Activated naive CD8-positive, alpha-beta T cell treated with anti-CD3 and anti-CD28 coated beads for 36 hours (primary cell): ENCODE results near the gene FOXD4L6. TPM values are rescaled to one million over a fixed set of nuclear protein-coding genes. Genes with fewer than 3 reads are reported as not detected.
"Not testable (repeated sequence)": the region's sequence is repeated elsewhere in the genome, so short reads cannot be mapped to it uniquely, and the experiment has no call there.

ENCODE experiments used
- DNase-seq: peaks from one replicate; pipeline ENCODE4 v3.0.0; 2021
- H3K27ac Mint-ChIP-seq: one replicate; pipeline ENCODE4 v1.8.0; 2022; ENCODE audit warnings: mild to moderate bottlenecking, moderate library complexity, mixed read lengths
- H3K27me3 Mint-ChIP-seq: one replicate; pipeline ENCODE4 v1.8.0; 2022; ENCODE audit warnings: mild to moderate bottlenecking, mixed read lengths
- H3K36me3 Mint-ChIP-seq: one replicate; pipeline ENCODE4 v1.8.0; 2021; ENCODE audit warnings: mild to moderate bottlenecking, mixed read lengths
- H3K4me1 Mint-ChIP-seq: one replicate; pipeline ENCODE4 v1.8.0; 2021; ENCODE audit warnings: mixed read lengths
- H3K4me3 Mint-ChIP-seq: one replicate; pipeline ENCODE4 v1.8.0; 2022; ENCODE audit warnings: mild to moderate bottlenecking, moderate library complexity, mixed read lengths
- H3K9me3 Mint-ChIP-seq: one replicate; pipeline ENCODE4 v1.8.0; 2022; ENCODE audit warnings: mixed read lengths
- total RNA-seq, 2 experiments: library from RNA; stranded (reverse); gene quantifications; one replicate each; pipeline ENCODE4 v1.2.3, GENCODE V29; 2021

FOXD4L6 gene
- not detected for total RNA-seq

DNA sequence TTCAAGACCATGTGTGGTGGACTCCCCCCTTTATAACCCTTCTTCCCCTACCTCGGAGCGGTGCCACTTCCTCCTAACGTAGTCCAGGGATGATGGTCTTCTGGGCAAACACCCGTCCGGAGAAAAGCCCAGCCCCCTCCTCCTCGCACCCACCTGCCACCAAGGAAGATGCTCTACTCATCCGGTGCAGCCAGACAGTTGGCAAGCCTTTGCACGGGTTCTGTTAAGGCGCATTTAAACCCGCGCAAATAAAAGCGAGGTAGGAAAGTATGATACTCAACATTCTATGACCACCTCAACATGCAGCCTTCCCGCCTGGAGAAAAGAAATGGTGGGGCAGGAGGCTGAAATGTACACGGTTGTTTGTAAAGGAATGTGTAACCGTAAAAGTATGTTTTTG lies at the start of gene FOXD4L6:
TSS of gene FOXD4L6 (minus strand) at position 101 of the 400 bp plus-strand sequence. CDS start 298 bp downstream, outside the sequence.
- not testable (repeated sequence) for H3K4me3 Mint-ChIP-seq, H3K4me1 Mint-ChIP-seq, H3K9me3 Mint-ChIP-seq, H3K36me3 Mint-ChIP-seq, H3K27ac Mint-ChIP-seq, H3K27me3 Mint-ChIP-seq, DNase-seq

DNA sequence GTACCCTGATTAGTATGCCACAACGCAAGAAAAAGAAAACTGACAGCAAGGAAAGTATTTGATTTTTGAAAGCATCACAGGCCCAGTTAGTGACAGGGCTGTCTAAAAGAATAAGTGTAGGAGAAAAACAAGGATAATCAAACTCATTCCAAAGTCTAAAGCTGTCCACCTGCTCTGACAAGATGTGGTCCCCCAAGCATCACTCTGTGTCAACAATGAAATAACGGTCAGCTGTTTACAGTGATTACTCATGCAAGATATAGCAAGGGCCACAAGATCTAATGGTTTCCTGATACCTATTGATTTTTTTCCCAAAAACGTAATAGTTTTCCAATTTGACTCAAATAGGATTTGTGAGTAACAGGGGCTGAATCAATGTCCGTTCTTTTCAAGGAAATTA lies 46.5 kb upstream of the FOXD4L6 start:
- H3K4me3 Mint-ChIP-seq, DNase-seq, H3K4me1 Mint-ChIP-seq, H3K9me3 Mint-ChIP-seq, H3K27me3 Mint-ChIP-seq, H3K36me3 Mint-ChIP-seq, H3K27ac Mint-ChIP-seq: not testable (repeated sequence)

DNA sequence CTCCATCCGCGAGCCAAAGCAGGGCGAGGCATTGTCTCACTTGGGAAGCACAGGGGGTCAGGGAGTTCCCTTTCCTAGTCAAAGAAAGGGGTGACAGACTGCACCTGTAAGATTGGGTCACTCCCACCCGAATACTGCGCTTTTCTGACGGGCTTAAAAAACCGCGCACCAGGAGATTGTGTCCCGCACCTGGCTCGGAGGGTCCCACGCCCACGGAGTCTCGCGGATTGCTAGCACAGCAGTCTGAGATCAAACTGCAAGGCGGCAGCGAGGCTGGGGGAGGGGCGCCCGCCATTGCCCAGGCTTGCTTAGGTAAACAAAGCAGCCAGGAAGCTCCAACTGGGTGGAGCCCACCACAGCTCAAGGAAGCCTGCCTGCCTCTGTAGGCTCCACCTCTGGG lies 21.6 kb upstream of the FOXD4L6 start:
- not testable (repeated sequence) for H3K4me3 Mint-ChIP-seq, H3K27ac Mint-ChIP-seq, DNase-seq, H3K4me1 Mint-ChIP-seq, H3K27me3 Mint-ChIP-seq, H3K9me3 Mint-ChIP-seq, H3K36me3 Mint-ChIP-seq

DNA sequence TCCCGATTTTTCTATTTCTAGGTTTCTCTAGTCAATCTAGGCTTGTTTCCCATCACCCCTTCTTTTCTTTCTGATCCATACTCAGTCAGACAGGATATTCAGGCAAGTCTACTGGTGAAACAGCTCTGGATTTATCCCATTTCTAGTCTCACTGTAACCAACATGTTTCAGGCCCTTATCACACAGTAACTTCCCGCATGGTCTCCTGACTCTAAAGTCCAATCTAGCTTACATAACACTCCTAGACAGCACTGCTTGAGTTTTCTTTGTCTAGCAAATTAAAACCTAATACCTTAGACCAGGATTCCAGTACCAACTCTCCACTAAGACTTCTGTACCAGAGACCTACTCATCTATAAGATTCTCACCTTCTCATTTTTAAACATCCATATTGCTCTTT lies 13.4 kb upstream of the FOXD4L6 start:
- not testable (repeated sequence) for H3K4me1 Mint-ChIP-seq, H3K27me3 Mint-ChIP-seq, H3K4me3 Mint-ChIP-seq, DNase-seq, H3K9me3 Mint-ChIP-seq, H3K27ac Mint-ChIP-seq, H3K36me3 Mint-ChIP-seq

DNA sequence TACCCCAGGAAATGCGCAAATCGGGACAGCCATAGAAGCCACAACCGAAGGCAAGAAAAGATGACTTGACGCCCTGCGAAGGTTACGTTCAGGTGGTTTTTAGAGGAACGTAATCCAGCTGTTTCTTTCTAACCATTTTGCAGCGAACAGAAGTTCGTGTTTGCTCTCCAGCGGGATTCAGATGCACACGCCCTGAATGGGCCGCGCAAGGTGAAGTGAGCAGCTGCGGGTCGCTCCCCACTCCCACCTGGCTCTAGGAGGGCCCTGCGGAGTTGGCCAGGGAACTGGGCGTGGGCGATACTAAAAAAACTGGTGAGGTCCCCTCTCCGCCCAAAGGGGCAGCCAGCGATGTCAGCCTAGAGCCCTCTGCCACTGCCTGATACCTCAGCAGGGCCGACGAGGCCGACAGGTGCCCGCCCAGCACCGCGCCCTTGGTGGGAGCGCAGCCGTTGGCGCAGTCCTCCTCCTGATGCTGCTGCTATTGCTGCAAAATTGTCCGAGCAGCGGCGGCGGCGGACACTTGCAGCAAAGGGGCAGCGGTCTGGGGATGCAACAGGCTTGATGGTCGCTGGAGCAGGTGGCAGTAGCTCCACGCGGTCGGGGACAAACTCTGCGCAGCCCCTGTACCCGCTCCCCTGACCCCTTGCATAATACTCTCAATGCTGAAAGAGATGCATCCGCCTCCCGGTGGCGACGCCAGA lies 1.6 kb downstream of the FOXD4L6 start:
- H3K36me3 Mint-ChIP-seq, H3K4me3 Mint-ChIP-seq, DNase-seq, H3K27ac Mint-ChIP-seq, H3K4me1 Mint-ChIP-seq, H3K27me3 Mint-ChIP-seq, H3K9me3 Mint-ChIP-seq: not testable (repeated sequence)

DNA sequence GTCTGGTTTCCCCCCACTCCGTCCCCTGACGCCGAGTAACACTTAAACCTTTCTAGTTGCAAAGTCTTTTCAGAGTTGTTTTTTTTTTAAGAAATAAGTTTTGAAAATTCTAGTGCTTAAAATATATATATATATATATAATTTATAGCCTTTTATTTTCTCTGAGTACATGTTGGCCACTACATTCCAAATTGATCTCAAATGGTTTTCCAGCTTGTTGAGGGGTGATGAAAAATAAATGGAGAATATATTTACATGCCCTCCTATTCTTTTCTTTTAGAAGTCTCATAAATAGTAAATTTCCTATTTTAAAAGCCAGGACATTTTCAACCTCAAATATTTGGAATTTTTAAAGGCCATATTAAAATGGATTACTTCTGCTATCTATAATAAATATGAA lies 2.5 kb downstream of the FOXD4L6 start:
- H3K36me3 Mint-ChIP-seq, H3K4me3 Mint-ChIP-seq, H3K9me3 Mint-ChIP-seq, DNase-seq, H3K4me1 Mint-ChIP-seq, H3K27ac Mint-ChIP-seq, H3K27me3 Mint-ChIP-seq: not testable (repeated sequence)

DNA sequence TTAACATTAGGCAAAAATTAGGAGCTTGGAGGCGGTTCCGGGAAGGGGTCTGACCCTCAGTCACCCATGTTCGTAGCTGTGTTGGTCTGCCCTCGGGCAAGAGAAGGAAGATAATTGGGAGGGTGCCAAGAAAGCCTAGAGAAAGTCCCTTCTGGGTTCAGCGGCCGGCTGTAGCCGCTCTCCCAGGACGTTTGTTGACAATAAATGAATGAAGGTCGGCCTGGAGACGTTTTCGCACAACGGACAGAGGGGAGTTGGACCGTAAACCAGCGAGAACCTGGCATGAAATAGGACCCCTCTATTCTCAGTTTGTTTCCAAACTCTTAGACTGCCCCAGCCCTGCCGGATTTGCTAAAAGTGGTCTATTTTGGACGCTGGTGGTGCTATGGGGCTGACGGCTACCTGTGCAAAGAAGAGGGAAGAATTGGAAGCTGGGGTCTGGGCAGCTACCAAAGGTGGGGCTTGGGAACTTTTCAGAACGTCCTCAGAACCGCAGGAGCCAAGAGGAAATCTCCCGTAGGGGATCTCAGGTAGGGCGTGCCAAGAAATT lies 3.3 kb downstream of the FOXD4L6 start:
- not testable (repeated sequence) for H3K27ac Mint-ChIP-seq, DNase-seq, H3K27me3 Mint-ChIP-seq, H3K36me3 Mint-ChIP-seq, H3K4me3 Mint-ChIP-seq, H3K4me1 Mint-ChIP-seq, H3K9me3 Mint-ChIP-seq

DNA sequence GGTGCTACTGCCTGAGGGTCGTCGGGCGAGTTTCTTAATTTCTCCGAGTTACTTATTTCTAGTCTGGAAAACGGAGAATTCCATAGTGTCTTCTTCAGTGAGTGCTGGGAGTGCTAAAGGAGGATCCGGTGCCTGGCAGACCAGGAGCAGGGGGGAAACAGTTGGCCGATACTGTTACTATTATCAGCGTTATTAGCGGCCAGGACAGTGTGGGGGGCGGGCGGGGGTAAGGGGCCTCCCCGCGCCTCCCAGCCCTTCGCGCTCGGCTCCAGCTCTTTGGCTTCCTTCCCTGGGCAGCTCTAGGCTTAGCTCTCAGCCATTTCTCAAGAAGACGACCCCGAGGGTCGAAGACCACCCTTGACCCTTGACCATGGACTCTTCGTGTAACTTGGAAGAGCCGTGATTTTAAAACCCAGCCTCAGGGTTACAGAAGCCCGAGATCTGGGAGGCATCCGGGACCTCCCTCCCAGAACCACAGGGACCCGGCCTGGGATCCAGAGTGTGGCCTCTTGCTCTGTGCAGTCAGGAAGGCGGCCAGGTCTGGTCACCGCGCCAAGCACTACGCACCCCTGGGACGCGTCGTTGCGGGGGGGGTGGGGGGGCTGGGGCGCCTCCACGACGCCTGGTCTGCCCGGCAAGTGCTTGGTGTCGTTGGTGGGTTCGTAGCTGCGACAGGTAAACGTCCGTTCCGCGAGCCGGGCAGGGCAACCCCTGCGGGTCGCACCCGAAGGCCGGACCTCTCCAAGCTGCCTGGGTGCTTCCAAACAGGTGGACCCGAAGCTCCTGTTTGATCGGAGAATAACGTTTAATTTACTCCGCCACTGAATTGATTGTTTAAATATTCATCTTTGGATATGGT lies 4.0 kb downstream of the FOXD4L6 start:
- not testable (repeated sequence) for H3K4me3 Mint-ChIP-seq, H3K27me3 Mint-ChIP-seq, H3K9me3 Mint-ChIP-seq, DNase-seq, H3K27ac Mint-ChIP-seq, H3K36me3 Mint-ChIP-seq, H3K4me1 Mint-ChIP-seq

DNA sequence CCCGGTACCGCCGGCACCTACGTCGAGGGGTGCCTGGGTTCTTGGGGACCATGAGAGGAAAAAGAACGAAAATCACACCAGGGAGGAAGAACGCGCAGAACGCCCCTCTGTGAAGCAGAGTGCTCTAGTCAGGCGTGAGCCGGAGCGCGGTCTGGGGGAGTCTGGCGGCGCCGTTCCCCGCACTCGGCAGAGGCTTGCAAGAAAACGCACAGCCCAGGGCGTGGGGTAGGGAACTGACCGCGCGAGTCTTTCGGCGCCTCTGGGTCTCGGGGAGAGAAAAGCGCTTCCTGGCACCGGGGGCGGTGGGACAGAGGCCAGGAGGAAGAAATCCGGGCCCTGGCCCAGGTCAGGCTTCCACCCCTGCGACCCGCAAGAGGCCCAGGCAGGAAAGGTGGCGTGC lies 4.7 kb downstream of the FOXD4L6 start:
- not testable (repeated sequence) for H3K36me3 Mint-ChIP-seq, H3K4me1 Mint-ChIP-seq, DNase-seq

DNA sequence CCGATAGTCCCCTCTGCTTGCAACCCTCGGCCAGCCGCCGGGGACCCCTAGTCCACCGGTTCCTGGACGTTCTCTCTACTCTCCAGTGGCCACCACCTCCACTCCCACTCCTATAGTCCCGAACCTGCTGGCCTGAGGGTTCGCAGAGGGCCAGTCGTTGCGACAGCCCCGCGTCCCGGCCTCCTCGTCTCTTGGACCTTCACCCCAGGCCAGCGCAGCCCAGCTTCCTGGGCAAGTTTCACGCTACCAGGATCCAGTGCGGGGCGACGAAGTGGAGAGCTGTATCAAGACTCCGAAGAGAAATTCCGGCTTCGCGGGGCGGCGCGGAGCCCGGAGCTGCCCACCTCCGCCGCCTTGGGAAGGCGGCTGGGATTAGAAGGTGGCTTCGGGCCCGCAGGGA lies 5.1 kb downstream of the FOXD4L6 start:
- DNase-seq, H3K27ac Mint-ChIP-seq, H3K9me3 Mint-ChIP-seq, H3K4me3 Mint-ChIP-seq, H3K36me3 Mint-ChIP-seq, H3K27me3 Mint-ChIP-seq, H3K4me1 Mint-ChIP-seq: not testable (repeated sequence)

More for the DNA sequence above, 4.7 kb downstream of the FOXD4L6 start:
- not testable (repeated sequence) for H3K9me3 Mint-ChIP-seq, H3K27ac Mint-ChIP-seq, H3K27me3 Mint-ChIP-seq, H3K4me3 Mint-ChIP-seq

DNA sequence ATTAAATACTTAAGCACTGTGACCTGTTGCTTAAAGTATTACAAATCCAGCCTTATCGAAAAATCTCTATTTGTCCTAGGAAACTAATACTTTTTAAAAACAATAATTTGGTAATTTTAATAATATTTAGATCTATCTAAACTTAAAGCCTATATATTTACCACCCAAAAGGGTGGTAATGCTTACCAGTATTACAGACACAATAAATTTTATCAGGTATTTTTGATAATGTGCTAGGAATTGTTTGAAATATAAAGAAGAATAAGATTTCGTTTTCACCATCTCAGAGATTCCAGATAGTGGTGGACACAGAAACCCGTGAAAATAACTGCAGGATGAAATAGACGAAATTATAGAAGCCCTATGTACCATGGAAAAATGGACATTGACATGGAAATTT lies 7.8 kb downstream of the FOXD4L6 start:
- H3K9me3 Mint-ChIP-seq, H3K36me3 Mint-ChIP-seq, H3K4me3 Mint-ChIP-seq: not testable (repeated sequence)

DNA sequence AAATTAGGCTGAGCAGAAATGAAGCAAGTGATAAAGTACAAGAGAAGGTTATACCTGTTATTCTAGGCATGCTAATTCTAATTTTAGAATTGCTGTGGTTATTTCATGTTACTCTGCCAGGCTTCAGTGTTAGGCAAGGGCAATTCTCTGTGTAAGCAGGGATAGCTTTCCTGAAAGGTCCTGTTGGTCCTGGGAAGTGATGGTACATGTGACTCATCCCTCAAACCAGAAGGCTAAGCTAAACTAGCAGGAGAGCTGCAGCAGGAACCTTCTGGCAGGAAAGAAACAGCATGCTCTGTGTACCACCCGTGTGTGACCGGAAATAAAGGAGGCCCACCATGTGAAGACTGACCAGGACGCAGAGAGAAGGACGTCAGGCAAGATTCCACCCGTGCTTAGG lies 8.8 kb downstream of the FOXD4L6 start:
- not testable (repeated sequence) for H3K27me3 Mint-ChIP-seq, H3K4me1 Mint-ChIP-seq, H3K4me3 Mint-ChIP-seq, DNase-seq, H3K36me3 Mint-ChIP-seq, H3K27ac Mint-ChIP-seq, H3K9me3 Mint-ChIP-seq

More for the DNA sequence above, 7.8 kb downstream of the FOXD4L6 start:
- H3K27ac Mint-ChIP-seq, H3K27me3 Mint-ChIP-seq, H3K4me1 Mint-ChIP-seq, DNase-seq: not testable (repeated sequence)

DNA sequence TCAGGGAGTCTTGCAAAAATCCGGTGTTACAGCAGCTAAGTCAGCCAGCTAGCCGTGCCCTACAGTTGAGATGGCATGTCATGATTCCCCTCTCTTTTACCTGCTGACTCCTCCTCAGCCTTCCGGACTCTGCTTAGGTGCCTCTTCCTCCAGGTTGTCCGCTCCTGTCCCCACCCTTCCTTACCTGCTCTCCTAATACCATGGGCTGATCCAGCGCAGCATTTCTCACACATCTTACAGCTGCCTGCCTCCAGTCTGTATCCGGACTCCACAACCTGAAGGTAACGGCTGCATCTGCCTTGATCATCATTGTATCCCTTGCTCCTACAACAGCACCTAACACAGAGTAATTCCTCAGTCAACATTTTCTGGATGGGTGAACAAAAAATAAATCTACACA lies 9.2 kb downstream of the FOXD4L6 start:
- H3K4me3 Mint-ChIP-seq, H3K9me3 Mint-ChIP-seq, DNase-seq, H3K36me3 Mint-ChIP-seq, H3K4me1 Mint-ChIP-seq, H3K27me3 Mint-ChIP-seq, H3K27ac Mint-ChIP-seq: not testable (repeated sequence)

DNA sequence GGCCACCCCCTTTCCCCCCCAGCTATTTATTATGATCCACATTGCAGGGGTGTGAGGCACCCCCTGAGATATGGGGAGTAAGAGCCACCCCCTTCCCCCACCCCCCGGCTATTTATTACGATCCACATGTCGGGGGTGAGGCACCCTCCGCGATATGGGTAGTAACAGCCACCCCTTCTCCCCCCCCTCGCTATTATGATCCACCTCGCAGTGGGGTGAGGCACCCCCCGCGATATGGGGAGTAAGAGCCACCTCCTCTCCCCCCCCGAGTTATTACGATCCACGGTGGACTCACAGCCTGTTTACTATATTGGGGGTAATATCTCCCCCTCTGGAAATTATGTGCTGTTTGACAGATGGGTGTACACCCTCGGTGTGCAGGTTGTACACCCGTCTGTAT lies 15.1 kb downstream of the FOXD4L6 start:
- H3K9me3 Mint-ChIP-seq, H3K4me1 Mint-ChIP-seq, H3K27me3 Mint-ChIP-seq, DNase-seq, H3K27ac Mint-ChIP-seq, H3K36me3 Mint-ChIP-seq, H3K4me3 Mint-ChIP-seq: not testable (repeated sequence)

DNA sequence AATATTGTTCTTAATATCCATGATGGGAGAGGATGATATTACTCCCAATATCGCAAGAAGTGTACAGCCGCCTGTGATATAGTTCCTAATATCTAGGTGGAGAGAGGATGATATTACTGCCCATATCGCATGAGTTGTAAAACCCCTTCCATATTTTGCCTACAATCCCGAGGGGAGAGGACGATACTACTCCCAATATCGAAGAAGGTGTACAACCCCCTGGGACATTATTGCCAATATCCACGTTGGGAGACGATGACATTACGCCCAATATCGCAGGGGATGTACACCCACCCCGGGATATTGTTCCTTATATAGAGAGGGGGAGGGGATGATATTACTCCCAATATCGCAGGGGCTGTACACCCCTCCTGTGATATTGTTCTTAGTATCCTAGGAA lies 17.1 kb downstream of the FOXD4L6 start:
- H3K4me1 Mint-ChIP-seq, H3K27me3 Mint-ChIP-seq, H3K27ac Mint-ChIP-seq, H3K36me3 Mint-ChIP-seq, H3K4me3 Mint-ChIP-seq, H3K9me3 Mint-ChIP-seq, DNase-seq: not testable (repeated sequence)

DNA sequence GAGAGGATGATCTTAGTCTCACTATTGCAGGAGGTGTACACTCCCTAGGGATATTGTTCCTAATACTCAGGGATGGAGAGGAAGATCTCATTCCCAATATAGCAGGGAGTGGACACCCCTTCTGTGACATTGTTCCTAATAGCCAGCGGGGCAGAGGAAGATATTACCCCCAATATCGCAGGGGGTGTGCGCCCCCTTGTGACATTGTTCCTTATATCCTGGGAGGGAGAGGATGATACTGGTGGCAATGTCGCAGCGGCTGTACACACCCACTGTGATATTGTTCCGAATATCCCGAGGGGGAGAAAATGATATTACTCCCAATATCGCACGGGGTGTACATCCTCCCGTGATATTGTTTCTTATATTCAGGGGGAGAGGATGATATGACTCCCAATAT lies 17.6 kb downstream of the FOXD4L6 start:
- H3K36me3 Mint-ChIP-seq, H3K27me3 Mint-ChIP-seq, DNase-seq, H3K9me3 Mint-ChIP-seq, H3K4me3 Mint-ChIP-seq, H3K4me1 Mint-ChIP-seq, H3K27ac Mint-ChIP-seq: not testable (repeated sequence)
